Esophagus squamous epithelium (tissue), 5 donors: ENCODE measurements around the gene MED12. TPM values are rescaled to one million over a fixed set of nuclear protein-coding genes. Genes with fewer than 3 reads are reported as not detected.
A peak's percentile ranks its signal among the peaks of the same experiment; 100 is the strongest.

Experiments
- DNase-seq: peaks from one replicate; lab custom pipeline; 2025; lab: John Stamatoyannopoulos, UW
- H3K27ac ChIP-seq, 4 donors: fragments of 200-600 bp; sonication (generic); one replicate each; pipeline ENCODE4 v1.5.1; 2016 to 2019; ENCODE audit warnings: mild to moderate bottlenecking in 1 of 4
- H3K27me3 ChIP-seq, 4 donors: fragments of 200-600 bp; sonication (generic); 1 replicate in 3 of 4; 2 replicates in 1 of 4; pipeline versions ENCODE4 v1.5.1 to v1.6.0; 2017 to 2021; ENCODE audit warnings: antibody characterized with exemption in 1 of 4
- H3K36me3 ChIP-seq, 3 donors: fragments of 200-600 bp; sonication (generic); one replicate each; pipeline ENCODE4 v1.5.1; 2016 to 2019
- H3K4me1 ChIP-seq, 3 donors: fragments of 200-600 bp; sonication (generic); one replicate each; pipeline ENCODE4 v1.5.1; 2017 to 2019
- H3K4me3 ChIP-seq, 4 donors: fragments of 200-600 bp; sonication (generic); 1 replicate in 3 of 4; 2 replicates in 1 of 4; pipeline ENCODE4 v1.5.1; 2016 to 2019; ENCODE audit warnings: mild to moderate bottlenecking in 2 of 4, moderate library complexity in 1 of 4
- H3K9me3 ChIP-seq, 3 donors: fragments of 200-600 bp; sonication (generic); one replicate each; pipeline ENCODE4 v1.5.1; 2016 to 2019
- CTCF ChIP-seq, 6 experiments: fragments of 450-650 bp in 4 of 6; fragments of 200-600 bp in 2 of 6; sonication (generic) in 2 of 6; IDR thresholded peaks; one replicate each; pipeline ENCODE4 v1.5.1; 2016 to 2019; ENCODE audit warnings: antibody characterized with exemption in 6 of 6, mild to moderate bottlenecking in 4 of 6, moderate library complexity in 4 of 6
- POLR2A ChIP-seq, 4 donors: fragments of 450-650 bp; IDR thresholded peaks; one replicate each; pipeline ENCODE4 v1.6.1; 2017; ENCODE audit warnings: antibody characterized with exemption in 4 of 4, mild to moderate bottlenecking in 4 of 4, moderate library complexity in 3 of 4
- WGBS, 2 donors: methylation state at CpG; one replicate each; pipeline ENCODE4 v1.1.5; 2018; 5-methylcytosine and 5-hydroxymethylcytosine counted together
- intact Hi-C: fragments of 100-400 bp; cut with DNase I; formaldehyde crosslinking; loops from one replicate; pipeline ENCODE4 v1.15.0; 2022
- total RNA-seq, 4 donors: library from RNA; depleted of rRNA; stranded (reverse); fragments of >200 nt; gene quantifications; one replicate each; pipeline ENCODE4 v1.1.0, GENCODE V29; 2016
- donor health status: DM: yes; HTN: yes; CAD: no.

MED12 gene
- total RNA-seq, 4 donors from 2014 or later: 19.9 to 34.0 (median 24.3) TPM

GRCh38 chrX:71106427-71106826 lies 12.0 kb upstream of the MED12 start, which contains the start of gene CXorf65:
Gene CXorf65, minus strand, starts transcription at chrX:71106740. Its CDS starts 184 bp downstream, at chrX:71106556.
- no peaks in the 10 kb centered on the region for H3K36me3 ChIP-seq
- no peak within 1 kb of the TSS for H3K27ac ChIP-seq
- WGBS, 2 donors: 79% methylated on average over 1 of the region's 1 CpG; no CpG with 5 or more reads in 1 of the 2 donors
- H3K4me1 ChIP-seq: peaks cover 0 to 20% (median 8%) of the 10 kb centered on the region in 3 donors
- intact Hi-C loops: no loop called here
- H3K27me3 ChIP-seq: no peaks in the 10 kb centered on the region
- TF ChIP-seq CTCF (IDR thresholded peaks at IDR 0.05): no peak
- TF ChIP-seq POLR2A (IDR thresholded peaks at IDR 0.05): no peak
- no peak for DNase-seq
- H3K9me3 ChIP-seq: no peaks in the 10 kb centered on the region
- H3K4me3 ChIP-seq: no peak within 1 kb of the TSS

GRCh38 chrX:71107245-71107644 lies 11.2 kb upstream of the MED12 start:
- H3K4me3 ChIP-seq: no peak overlapping the region
- WGBS, 2 donors: 65 to 77% methylated on average over 3 of the region's 4 CpGs
- H3K27me3 ChIP-seq: no peaks in the 10 kb centered on the region
- DNase-seq: no peak
- TF ChIP-seq POLR2A (IDR thresholded peaks at IDR 0.05) (no peak), CTCF (IDR thresholded peaks at IDR 0.05) (no peak)
- no peaks in the 10 kb centered on the region for H3K36me3 ChIP-seq
- H3K4me1 ChIP-seq: peaks cover 0 to 20% (median 8%) of the 10 kb centered on the region in 3 donors
- H3K27ac ChIP-seq: no peak overlapping the region
- no peaks in the 10 kb centered on the region for H3K9me3 ChIP-seq
- intact Hi-C loops: no loop called here

- DNase-seq: no peak
- no peaks in the 10 kb centered on the region for H3K27me3 ChIP-seq
- TF ChIP-seq CTCF (IDR thresholded peaks at IDR 0.05): no peak
- TF ChIP-seq POLR2A (IDR thresholded peaks at IDR 0.05): no peak
- peaks cover 0 to 18% (median 6%) of the 10 kb centered on the region in 3 donors for H3K4me1 ChIP-seq
- H3K4me3 ChIP-seq: no peak overlapping the region
- no peaks in the 10 kb centered on the region for H3K36me3 ChIP-seq
- intact Hi-C loops: no loop called here
- WGBS, 2 donors: 60 to 72% methylated on average over 8 to 9 of the region's 9 CpGs
- no peaks in the 10 kb centered on the region for H3K9me3 ChIP-seq
- H3K27ac ChIP-seq: no peak overlapping the region
Measured at GRCh38 chrX:71107762-71108360, 10.5 kb upstream of the MED12 start.

DNA sequence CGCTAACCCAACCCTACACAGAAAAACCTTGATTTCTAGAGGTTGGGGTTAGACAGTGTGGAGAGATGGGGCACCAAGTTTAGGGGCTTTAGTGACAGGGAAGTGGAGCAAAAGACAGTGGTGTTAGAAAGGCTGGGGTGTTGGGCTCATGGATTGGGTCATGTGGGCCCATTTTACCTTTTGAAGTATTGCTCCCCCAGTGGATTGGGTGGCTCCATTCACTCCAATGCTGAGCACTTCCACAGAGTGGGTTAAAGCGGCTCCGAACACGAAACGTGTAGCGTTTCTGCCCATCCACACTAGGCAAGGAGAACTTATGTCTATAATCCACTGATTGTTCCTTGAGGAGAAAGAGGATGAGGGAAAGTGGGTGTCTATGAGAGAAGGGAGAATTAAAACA lies 9.3 kb upstream of the MED12 start:
- Histone ChIP-seq H3K36me3 (no peaks in the 10 kb centered on the region), H3K27me3 (no peaks in the 10 kb centered on the region), H3K9me3 (no peaks in the 10 kb centered on the region), H3K27ac (no peak overlapping the region), H3K4me3 (no peak overlapping the region), H3K4me1 (peaks cover 0 to 6% (median 0%) of the 10 kb centered on the region in 3 donors)
- no peak for DNase-seq
- WGBS, 2 donors: 82% methylated on average over 5 of the region's 6 CpGs; no CpG with 5 or more reads in 1 of the 2 donors
- intact Hi-C loops: no loop called here
- TF ChIP-seq CTCF (IDR thresholded peaks at IDR 0.05) (no peak), POLR2A (IDR thresholded peaks at IDR 0.05) (no peak)

GRCh38 chrX:71111141-71111843 lies 7.1 kb upstream of the MED12 start, which contains the start of gene IL2RG:
Gene IL2RG, minus strand, starts transcription at chrX:71111577. Its CDS starts 38 bp downstream, at chrX:71111539.
- no peaks in the 10 kb centered on the region for H3K27me3 ChIP-seq
- TF ChIP-seq POLR2A (IDR thresholded peaks at IDR 0.05) (peak in 2 of 4 donors; percentile 37 to 80), CTCF (IDR thresholded peaks at IDR 0.05) (no peak)
- 50 to 69% methylated on average over 2 to 8 of the region's 8 CpGs for WGBS, 2 donors
- H3K27ac ChIP-seq: peak within 1 kb of the TSS; percentile 45 to 69 (median 56)
- H3K9me3 ChIP-seq: no peaks in the 10 kb centered on the region
- DNase-seq: peak; percentile 6
- intact Hi-C loops: no loop called here
- H3K36me3 ChIP-seq: no peaks in the 10 kb centered on the region
- H3K4me1 ChIP-seq: no peaks in the 10 kb centered on the region
- peak within 1 kb of the TSS in 3 of 4 donors; percentile 0 to 52 (median 24) for H3K4me3 ChIP-seq
